Left lung (tissue), 10 donors: ENCODE data around the gene DIPK1B. TPM values are rescaled to one million over a fixed set of nuclear protein-coding genes. Genes with fewer than 3 reads are reported as not detected.
"Not testable (repeated sequence)": the region's sequence is repeated elsewhere in the genome, so short reads cannot be mapped to it uniquely, and the experiment has no call there.

Source experiments
- ATAC-seq: fragments of 200-7000 bp; cut with Tn5 transposase; one replicate; pipeline ENCODE4 v1.9.1; 2020; ENCODE audit warnings: moderate library complexity
- DNase-seq, 4 donors: peaks; one replicate each; pipeline ENCODE4 v3.0.0-alpha.2; 2013 to 2020
- H3K27ac ChIP-seq, 2 donors: fragments of 200-600 bp; sonication (generic) in 1 of 2; one replicate each; pipeline versions ENCODE4 v1.5.0 to v1.8.0; 2020 to 2021
- H3K27me3 ChIP-seq, 2 donors: fragments of 200-600 bp; sonication (generic) in 1 of 2; one replicate each; pipeline versions ENCODE4 v1.5.0 to v1.8.0; 2020 to 2021
- H3K36me3 ChIP-seq, 2 donors: fragments of 200-600 bp; sonication (generic) in 1 of 2; one replicate each; pipeline versions ENCODE4 v1.5.0 to v1.8.0; 2020 to 2021
- H3K4me1 ChIP-seq, 2 donors: fragments of 200-600 bp; one replicate each; pipeline ENCODE4 v1.8.0; 2021
- H3K4me3 ChIP-seq, 2 donors: fragments of 200-600 bp; sonication (generic) in 1 of 2; one replicate each; pipeline versions ENCODE4 v1.5.0 to v1.8.0; 2020 to 2021; ENCODE audit warnings: mild to moderate bottlenecking in 1 of 2
- H3K9me3 ChIP-seq, 2 donors: fragments of 200-600 bp; sonication (generic) in 1 of 2; one replicate each; pipeline versions ENCODE4 v1.5.0 to v1.8.0; 2020 to 2021
- intact Hi-C, 2 donors: fragments of 100-400 bp; cut with DNase I; formaldehyde crosslinking; loops; one replicate each; pipeline versions ENCODE4 v1.11.2 to v1.14.2; 2022
- polyA plus RNA-seq, 6 donors: library from polyadenylated mRNA; unstranded; fragments of 120-200 nt; gene quantifications; one replicate each; pipeline ENCODE4 v1.2.1, GENCODE V29; 2013; ENCODE audit not compliant: insufficient read length in 6 of 6
- total RNA-seq, 2 donors: library from RNA; stranded (reverse); fragmentation: NEBNext Ultra II Directional; extraction: Animal tissue kit (Norgen Biotek cat#: 25700); gene quantifications; one replicate each; pipeline ENCODE4 v1.2.1, GENCODE V29; 2021
- TF ChIP-seq, protein P1 (sequence below), 2 donors: fragments of 200-600 bp; sonication (generic) in 1 of 2; IDR thresholded peaks; one replicate each; pipeline versions ENCODE4 v1.5.0 to v1.8.0; 2021; ENCODE audit warnings: antibody characterized with exemption in 2 of 2
- donor health status: DM: no; HTN: yes; CAD: no.
- donor health status: DM: no; HTN: no; CAD: no.

DIPK1B gene
- total and polyA plus RNA-seq, 8 donors: 12.6 to 37.4 (median 28.6) TPM

DNA sequence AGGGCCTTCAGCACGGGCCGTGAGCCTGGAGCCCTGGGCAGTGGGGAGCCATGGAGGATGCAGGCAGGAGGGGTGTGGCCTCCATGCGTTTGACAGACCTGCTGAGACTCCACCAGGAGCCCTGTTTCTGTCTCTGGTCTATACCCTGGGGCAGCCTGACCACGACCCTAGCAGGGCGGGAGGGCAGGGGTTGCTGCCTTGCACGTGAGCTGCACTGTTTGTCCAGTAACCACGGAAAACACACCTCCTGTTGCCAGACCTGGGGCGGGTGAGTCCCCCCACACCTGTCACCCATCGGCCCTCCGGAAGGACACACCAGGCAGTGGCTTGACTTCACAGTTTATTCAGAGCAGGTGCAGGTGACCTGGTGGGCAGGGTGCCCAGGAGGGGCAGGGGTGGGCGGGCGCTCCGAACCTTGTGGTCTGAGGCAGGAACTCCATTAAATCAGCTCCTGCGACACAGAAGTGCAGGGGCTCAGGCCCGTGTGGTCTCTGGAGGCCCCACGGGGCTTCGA, 41.7 kb downstream of the DIPK1B start:
- intact Hi-C loops: no loop called here
- peaks cover 0 to 17% of the 10 kb centered on the region in 2 donors for H3K9me3 ChIP-seq
- no peak overlapping the region for H3K27ac ChIP-seq
- no peak for DNase-seq
- H3K27me3 ChIP-seq: peaks cover 0 to 14% of the 10 kb centered on the region in 2 donors
- TF ChIP-seq, protein P1, sequence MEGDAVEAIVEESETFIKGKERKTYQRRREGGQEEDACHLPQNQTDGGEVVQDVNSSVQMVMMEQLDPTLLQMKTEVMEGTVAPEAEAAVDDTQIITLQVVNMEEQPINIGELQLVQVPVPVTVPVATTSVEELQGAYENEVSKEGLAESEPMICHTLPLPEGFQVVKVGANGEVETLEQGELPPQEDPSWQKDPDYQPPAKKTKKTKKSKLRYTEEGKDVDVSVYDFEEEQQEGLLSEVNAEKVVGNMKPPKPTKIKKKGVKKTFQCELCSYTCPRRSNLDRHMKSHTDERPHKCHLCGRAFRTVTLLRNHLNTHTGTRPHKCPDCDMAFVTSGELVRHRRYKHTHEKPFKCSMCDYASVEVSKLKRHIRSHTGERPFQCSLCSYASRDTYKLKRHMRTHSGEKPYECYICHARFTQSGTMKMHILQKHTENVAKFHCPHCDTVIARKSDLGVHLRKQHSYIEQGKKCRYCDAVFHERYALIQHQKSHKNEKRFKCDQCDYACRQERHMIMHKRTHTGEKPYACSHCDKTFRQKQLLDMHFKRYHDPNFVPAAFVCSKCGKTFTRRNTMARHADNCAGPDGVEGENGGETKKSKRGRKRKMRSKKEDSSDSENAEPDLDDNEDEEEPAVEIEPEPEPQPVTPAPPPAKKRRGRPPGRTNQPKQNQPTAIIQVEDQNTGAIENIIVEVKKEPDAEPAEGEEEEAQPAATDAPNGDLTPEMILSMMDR (IDR thresholded peaks at IDR 0.05): no peak
- no peak overlapping the region for H3K4me3 ChIP-seq
- no peak for ATAC-seq
- no peaks in the 10 kb centered on the region for H3K36me3 ChIP-seq
- H3K4me1 ChIP-seq: peaks cover 0 to 1% of the 10 kb centered on the region in 2 donors

DNA sequence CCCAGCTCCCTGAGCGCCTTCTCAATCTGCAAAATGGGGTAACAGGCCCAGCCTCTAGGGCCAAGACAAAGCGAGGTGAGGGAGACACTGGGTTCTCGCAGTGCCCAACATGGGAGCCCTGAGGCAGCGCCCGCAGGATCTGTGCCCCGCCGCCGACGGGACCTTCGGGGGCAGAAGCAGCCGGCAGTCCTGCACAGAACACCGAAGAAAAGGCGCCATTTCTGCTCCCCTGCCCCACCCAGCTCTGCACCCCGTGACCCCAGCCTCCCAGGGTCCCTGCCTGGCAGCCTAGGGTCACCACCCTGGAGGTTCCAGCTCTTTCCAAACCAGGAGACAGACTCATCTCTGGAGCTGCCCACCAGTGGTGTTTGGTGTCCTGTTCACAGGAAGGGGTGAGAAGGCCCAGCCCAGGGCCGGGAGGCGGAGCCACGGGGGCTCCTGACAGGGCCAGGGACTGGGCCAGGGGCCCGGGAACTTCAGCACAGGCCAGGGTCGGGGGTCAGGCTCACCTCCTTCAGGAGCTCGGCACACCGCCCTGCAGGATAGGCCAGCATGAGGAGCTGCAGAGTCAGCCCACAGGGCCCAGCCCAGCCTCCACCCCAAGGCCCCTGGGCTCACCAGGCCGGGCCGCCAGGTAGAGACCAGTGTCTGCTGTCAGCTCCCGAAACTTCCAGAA, 42.4 kb downstream of the DIPK1B start:
- Histone ChIP-seq H3K4me3 (no peak overlapping the region), H3K27ac (no peak overlapping the region), H3K4me1 (no peaks in the 10 kb centered on the region), H3K27me3 (peaks cover 0 to 19% of the 10 kb centered on the region in 2 donors), H3K36me3 (no peaks in the 10 kb centered on the region), H3K9me3 (peaks cover 0 to 17% of the 10 kb centered on the region in 2 donors)
- DNase-seq: peak in 1 of 4 donors; percentile 60
- intact Hi-C loops: no loop called here
- ATAC-seq: no peak
- TF ChIP-seq, protein P1 (IDR thresholded peaks at IDR 0.05): no peak

DNA sequence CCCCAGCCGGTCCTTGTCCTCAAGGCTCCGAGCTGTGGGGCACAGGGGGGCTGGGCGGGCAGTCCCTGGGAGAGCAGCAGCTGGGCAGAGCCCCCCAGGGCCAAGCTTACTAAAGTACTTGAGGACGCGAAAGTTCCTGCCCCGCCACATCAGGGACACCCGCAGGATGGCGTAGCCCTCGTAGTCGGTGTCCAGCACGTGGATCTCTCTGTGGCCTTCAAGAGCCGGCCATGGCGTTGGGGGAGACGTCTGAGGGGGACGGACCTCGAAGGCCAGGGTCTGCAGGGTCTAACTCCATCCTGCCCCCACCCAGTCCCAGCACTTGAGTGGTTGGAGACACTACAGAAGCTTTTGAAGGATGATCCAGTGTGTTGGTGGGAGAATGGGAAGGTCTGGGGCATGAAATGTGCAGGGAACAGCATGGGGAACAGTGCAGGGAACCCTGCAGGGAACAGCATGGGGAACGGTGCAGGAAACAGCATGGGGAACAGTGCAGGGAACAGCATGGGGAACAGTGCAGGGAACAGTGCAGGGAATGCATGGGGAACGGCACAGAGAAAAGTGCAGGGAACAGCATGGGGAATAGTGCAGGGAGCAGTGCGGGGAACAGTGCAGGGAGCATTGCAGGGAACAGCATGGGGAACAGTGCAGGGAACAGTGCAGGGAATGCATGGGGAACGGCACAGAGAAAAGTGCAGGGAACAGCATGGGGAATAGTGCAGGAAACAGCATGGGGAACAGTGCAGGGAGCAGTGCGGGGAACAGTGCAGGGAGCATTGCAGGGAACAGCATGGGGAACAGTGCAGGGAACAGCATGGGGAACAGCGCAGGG, 43.1 kb downstream of the DIPK1B start:
- H3K36me3 ChIP-seq, intact Hi-C loops, H3K4me1 ChIP-seq, H3K4me3 ChIP-seq, DNase-seq, H3K27ac ChIP-seq, ATAC-seq: not testable (repeated sequence)
- Histone ChIP-seq H3K27me3 (peaks cover 0 to 27% of the 10 kb centered on the region in 2 donors), H3K9me3 (peaks cover 0 to 17% of the 10 kb centered on the region in 2 donors)

DNA sequence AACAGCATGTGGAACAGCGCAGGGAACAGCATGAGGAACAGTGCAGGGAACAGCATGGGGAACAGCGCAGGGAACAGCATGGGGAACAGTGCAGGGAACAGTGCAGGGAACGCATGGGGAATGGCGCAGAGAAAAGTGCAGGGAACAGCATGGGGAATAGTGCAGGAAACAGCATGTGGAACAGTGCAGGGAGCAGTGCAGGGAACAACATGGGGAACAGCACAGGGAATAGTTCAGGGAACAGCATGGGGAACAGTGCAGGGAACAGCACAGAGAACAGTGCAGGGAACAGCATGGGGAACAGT, 43.7 kb downstream of the DIPK1B start:
- no peak for ATAC-seq
- intact Hi-C loops: no loop called here
- Histone ChIP-seq H3K27ac (no peak overlapping the region), H3K9me3 (peaks cover 0 to 16% of the 10 kb centered on the region in 2 donors), H3K27me3 (peaks cover 0 to 27% of the 10 kb centered on the region in 2 donors), H3K36me3 (no peaks in the 10 kb centered on the region), H3K4me1 (no peaks in the 10 kb centered on the region), H3K4me3 (no peak overlapping the region)
- DNase-seq: no peak
- TF ChIP-seq, protein P1 (IDR thresholded peaks at IDR 0.05): no peak

DNA sequence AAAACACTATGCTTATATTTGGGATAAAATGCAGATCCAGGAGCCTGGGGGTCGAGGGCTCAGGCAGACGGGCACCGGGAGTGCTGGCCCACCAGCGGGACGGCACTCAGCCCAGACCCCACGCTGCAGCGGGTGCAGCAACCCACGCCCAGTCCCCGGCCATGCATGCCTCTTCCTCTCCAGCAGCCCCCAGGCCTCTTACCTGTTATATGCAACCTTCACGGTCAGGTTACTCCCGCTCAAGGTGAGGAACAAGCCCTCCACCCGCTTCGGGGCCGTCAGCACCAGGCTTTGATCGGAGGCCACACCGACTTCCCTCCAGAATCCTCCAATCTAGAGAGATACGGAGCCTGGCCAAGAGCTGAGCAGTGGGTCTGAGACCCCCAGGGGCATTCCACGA, 44.5 kb downstream of the DIPK1B start:
- TF ChIP-seq, protein P1 (IDR thresholded peaks at IDR 0.05): no peak
- intact Hi-C loops: no loop called here
- no peak for ATAC-seq

More for the DNA sequence above, 44.5 kb downstream of the DIPK1B start:
- H3K4me1 ChIP-seq: no peaks in the 10 kb centered on the region
- no peak overlapping the region for H3K27ac ChIP-seq
- H3K27me3 ChIP-seq: peaks cover 0 to 29% of the 10 kb centered on the region in 2 donors
- DNase-seq: peak in 1 of 4 donors; percentile 53
- no peak overlapping the region for H3K4me3 ChIP-seq
- H3K36me3 ChIP-seq: no peaks in the 10 kb centered on the region
- H3K9me3 ChIP-seq: peaks cover 0 to 9% of the 10 kb centered on the region in 2 donors
